ENCODE data around the gene CTNNA3. TPM values are rescaled to one million over a fixed set of nuclear protein-coding genes. Genes with fewer than 3 reads are reported as not detected.

The CTNNA3 gene
- total and polyA plus RNA-seq, 4 donors: 0.16 to 2.4 (median 1.4) TPM

DNA sequence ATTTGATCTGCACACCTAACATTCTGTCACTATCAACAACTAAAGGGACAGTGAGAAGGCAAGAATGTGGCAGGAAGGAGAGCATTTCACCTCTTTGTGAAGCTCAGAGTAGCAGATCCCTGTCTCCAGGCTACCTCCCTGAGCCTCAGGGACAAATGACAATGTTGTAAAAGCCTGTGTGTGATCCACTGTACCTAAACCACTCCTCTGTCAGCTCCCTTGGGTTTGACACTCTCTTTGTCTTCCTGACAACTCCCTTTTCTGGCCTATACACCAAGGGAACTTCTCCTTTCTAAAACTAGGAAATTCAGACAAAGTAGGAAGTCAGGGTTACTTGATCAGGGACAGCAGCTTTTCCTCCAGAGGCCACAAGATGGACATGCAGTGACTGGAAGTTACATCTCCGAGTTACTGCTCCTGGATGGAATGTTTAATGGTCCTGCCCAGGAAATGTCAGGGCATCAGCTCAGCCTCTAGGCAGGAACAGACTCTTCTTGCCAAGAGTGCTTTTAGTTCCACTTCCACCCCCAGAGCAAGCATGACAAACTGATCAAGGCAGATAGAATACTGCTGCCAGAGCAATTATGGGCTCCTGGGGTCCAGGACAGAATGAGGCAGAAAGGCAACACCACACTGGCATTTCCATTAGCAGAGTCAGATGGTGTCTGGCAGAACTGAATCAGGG is 1784.7 kb downstream of the CTNNA3 start:
- no peak overlapping the region for H3K9ac ChIP-seq (ENCODE audit: low read depth in 1 of 2, low read length in 2 of 2)
- TF ChIP-seq RXRA (IDR thresholded peaks at IDR 0.05) (no peak), CTCF (IDR thresholded peaks at IDR 0.05; ENCODE audit: low read depth, low read length, missing input control) (no peak), TAF1 (conservative IDR thresholded peaks at IDR 0.05) (no peak), SP1 (IDR thresholded peaks at IDR 0.05) (no peak), FOXA2 (IDR thresholded peaks at IDR 0.05) (no peak), GABPA (IDR thresholded peaks at IDR 0.05 in 1 of 2, conservative IDR thresholded peaks at IDR 0.05 in 1 of 2) (no peak), JUND (IDR thresholded peaks at IDR 0.05) (no peak), MAX (IDR thresholded peaks at IDR 0.05) (no peak), HNF4A (conservative IDR thresholded peaks at IDR 0.05) (no peak), NR2F2 (IDR thresholded peaks at IDR 0.05) (no peak), RAD21 (IDR thresholded peaks at IDR 0.05) (no peak), HNF4G (IDR thresholded peaks at IDR 0.05) (no peak), EGR1 (IDR thresholded peaks at IDR 0.05; ENCODE audit: low read depth in 2 of 2) (no peak), YY1 (IDR thresholded peaks at IDR 0.05) (no peak), ATF3 (IDR thresholded peaks at IDR 0.05) (no peak), FOXA1 (IDR thresholded peaks at IDR 0.05) (no peak)
- TF ChIP-seq, protein P1, sequence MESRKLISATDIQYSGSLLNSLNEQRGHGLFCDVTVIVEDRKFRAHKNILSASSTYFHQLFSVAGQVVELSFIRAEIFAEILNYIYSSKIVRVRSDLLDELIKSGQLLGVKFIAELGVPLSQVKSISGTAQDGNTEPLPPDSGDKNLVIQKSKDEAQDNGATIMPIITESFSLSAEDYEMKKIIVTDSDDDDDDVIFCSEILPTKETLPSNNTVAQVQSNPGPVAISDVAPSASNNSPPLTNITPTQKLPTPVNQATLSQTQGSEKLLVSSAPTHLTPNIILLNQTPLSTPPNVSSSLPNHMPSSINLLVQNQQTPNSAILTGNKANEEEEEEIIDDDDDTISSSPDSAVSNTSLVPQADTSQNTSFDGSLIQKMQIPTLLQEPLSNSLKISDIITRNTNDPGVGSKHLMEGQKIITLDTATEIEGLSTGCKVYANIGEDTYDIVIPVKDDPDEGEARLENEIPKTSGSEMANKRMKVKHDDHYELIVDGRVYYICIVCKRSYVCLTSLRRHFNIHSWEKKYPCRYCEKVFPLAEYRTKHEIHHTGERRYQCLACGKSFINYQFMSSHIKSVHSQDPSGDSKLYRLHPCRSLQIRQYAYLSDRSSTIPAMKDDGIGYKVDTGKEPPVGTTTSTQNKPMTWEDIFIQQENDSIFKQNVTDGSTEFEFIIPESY (IDR thresholded peaks at IDR 0.05): no peak
- TF ChIP-seq, protein P2, sequence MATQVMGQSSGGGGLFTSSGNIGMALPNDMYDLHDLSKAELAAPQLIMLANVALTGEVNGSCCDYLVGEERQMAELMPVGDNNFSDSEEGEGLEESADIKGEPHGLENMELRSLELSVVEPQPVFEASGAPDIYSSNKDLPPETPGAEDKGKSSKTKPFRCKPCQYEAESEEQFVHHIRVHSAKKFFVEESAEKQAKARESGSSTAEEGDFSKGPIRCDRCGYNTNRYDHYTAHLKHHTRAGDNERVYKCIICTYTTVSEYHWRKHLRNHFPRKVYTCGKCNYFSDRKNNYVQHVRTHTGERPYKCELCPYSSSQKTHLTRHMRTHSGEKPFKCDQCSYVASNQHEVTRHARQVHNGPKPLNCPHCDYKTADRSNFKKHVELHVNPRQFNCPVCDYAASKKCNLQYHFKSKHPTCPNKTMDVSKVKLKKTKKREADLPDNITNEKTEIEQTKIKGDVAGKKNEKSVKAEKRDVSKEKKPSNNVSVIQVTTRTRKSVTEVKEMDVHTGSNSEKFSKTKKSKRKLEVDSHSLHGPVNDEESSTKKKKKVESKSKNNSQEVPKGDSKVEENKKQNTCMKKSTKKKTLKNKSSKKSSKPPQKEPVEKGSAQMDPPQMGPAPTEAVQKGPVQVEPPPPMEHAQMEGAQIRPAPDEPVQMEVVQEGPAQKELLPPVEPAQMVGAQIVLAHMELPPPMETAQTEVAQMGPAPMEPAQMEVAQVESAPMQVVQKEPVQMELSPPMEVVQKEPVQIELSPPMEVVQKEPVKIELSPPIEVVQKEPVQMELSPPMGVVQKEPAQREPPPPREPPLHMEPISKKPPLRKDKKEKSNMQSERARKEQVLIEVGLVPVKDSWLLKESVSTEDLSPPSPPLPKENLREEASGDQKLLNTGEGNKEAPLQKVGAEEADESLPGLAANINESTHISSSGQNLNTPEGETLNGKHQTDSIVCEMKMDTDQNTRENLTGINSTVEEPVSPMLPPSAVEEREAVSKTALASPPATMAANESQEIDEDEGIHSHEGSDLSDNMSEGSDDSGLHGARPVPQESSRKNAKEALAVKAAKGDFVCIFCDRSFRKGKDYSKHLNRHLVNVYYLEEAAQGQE (IDR thresholded peaks at IDR 0.05): no peak
- H3K36me3 ChIP-seq (ENCODE audit: control insufficient read depth in 4 of 4, insufficient read depth in 3 of 4, low read depth in 1 of 4, low read length in 3 of 4): no peaks in the 10 kb centered on the region
- H3K9me3 ChIP-seq (ENCODE audit: control insufficient read depth in 4 of 4, low read length in 3 of 4): no peaks in the 10 kb centered on the region
- H3K27me3 ChIP-seq (ENCODE audit: control insufficient read depth in 4 of 4, insufficient read depth in 4 of 4, low read length in 3 of 4): no peaks in the 10 kb centered on the region
- no peaks in the 10 kb centered on the region for H3K4me1 ChIP-seq (ENCODE audit: control insufficient read depth in 4 of 4, insufficient read depth in 4 of 4, low read length in 3 of 4)
- no peak overlapping the region for H3K4me3 ChIP-seq (ENCODE audit: low read depth in 1 of 3, low read length in 3 of 3)
- 8% methylated on average over 1 of the region's 1 CpG for WGBS
- H3K27ac ChIP-seq (ENCODE audit: low read depth in 1 of 2, low read length in 2 of 2): no peak overlapping the region
- DNase-seq (ENCODE audit: low spot score): no peak
